Osteocyte (in vitro differentiated cells): ENCODE data around the gene DCDC1. TPM values are rescaled to one million over a fixed set of nuclear protein-coding genes. Genes with fewer than 3 reads are reported as not detected.

Source experiments
- DNase-seq: peaks from one replicate; pipeline ENCODE4 v3.0.0; 2021; ENCODE audit warnings: mixed read lengths; ENCODE audit not compliant: unreplicated experiment; ENCODE audit errors: extremely low spot score
- H3K27ac Mint-ChIP-seq: one replicate; pipeline ENCODE4 v1.8.0; 2021; ENCODE audit warnings: mild to moderate bottlenecking, mixed read lengths; ENCODE audit not compliant: unreplicated experiment
- H3K27me3 Mint-ChIP-seq: one replicate; pipeline ENCODE4 v1.8.0; 2021; ENCODE audit warnings: mixed read lengths; ENCODE audit not compliant: unreplicated experiment
- H3K36me3 Mint-ChIP-seq: one replicate; pipeline ENCODE4 v1.8.0; 2021; ENCODE audit warnings: mixed read lengths; ENCODE audit not compliant: unreplicated experiment
- H3K4me1 Mint-ChIP-seq: one replicate; pipeline ENCODE4 v1.8.0; 2021; ENCODE audit warnings: mixed read lengths; ENCODE audit not compliant: unreplicated experiment
- H3K4me3 Mint-ChIP-seq: one replicate; pipeline ENCODE4 v1.8.0; 2021; ENCODE audit warnings: mild to moderate bottlenecking, moderate library complexity, mixed read lengths; ENCODE audit not compliant: unreplicated experiment
- H3K9me3 Mint-ChIP-seq: one replicate; pipeline ENCODE4 v1.8.0; 2021; ENCODE audit warnings: mixed read lengths; ENCODE audit not compliant: unreplicated experiment
- CTCF ChIP-seq: fragments of 200-600 bp; sonication (generic); IDR thresholded peaks from 2 replicates; pipeline ENCODE4 v1.5.0; 2021; ENCODE audit warnings: antibody characterized with exemption, mild to moderate bottlenecking, moderate library complexity
- total RNA-seq: library from RNA; stranded (reverse); gene quantifications from 2 replicates; pipeline ENCODE4 v1.2.1, GENCODE V29; 2021

Gene DCDC1
- total RNA-seq, 1 donor from 2014 or later = not detected

GRCh38 chr11:31141789-31142188, 227.8 kb downstream of the DCDC1 start:
- Mint-ChIP-seq H3K36me3 (no peaks in the 10 kb centered on the region), H3K4me1 (no peaks in the 10 kb centered on the region), H3K27me3 (no peaks in the 10 kb centered on the region), H3K27ac (no peak overlapping the region), H3K4me3 (no peak overlapping the region), H3K9me3 (no peaks in the 10 kb centered on the region)
- DNase-seq = no peak
- TF ChIP-seq CTCF = no peak

GRCh38 chr11:31139479-31139878, 230.1 kb downstream of the DCDC1 start:
- no peak overlapping the region for H3K27ac Mint-ChIP-seq
- DNase-seq = no peak
- no peaks in the 10 kb centered on the region for H3K36me3 Mint-ChIP-seq
- H3K4me3 Mint-ChIP-seq = no peak overlapping the region
- no peaks in the 10 kb centered on the region for H3K4me1 Mint-ChIP-seq
- no peaks in the 10 kb centered on the region for H3K9me3 Mint-ChIP-seq
- TF ChIP-seq CTCF = no peak
- no peaks in the 10 kb centered on the region for H3K27me3 Mint-ChIP-seq

GRCh38 chr11:31132531-31133421, 236.8 kb downstream of the DCDC1 start:
- Mint-ChIP-seq H3K4me1 (no peaks in the 10 kb centered on the region), H3K27me3 (no peaks in the 10 kb centered on the region), H3K27ac (no peak overlapping the region), H3K36me3 (no peaks in the 10 kb centered on the region), H3K9me3 (no peaks in the 10 kb centered on the region), H3K4me3 (no peak overlapping the region)
- TF ChIP-seq CTCF = no peak
- DNase-seq = no peak

GRCh38 chr11:31131760-31132159, 237.8 kb downstream of the DCDC1 start:
- Mint-ChIP-seq H3K9me3 (no peaks in the 10 kb centered on the region), H3K4me3 (no peak overlapping the region), H3K4me1 (no peaks in the 10 kb centered on the region), H3K27me3 (no peaks in the 10 kb centered on the region), H3K27ac (no peak overlapping the region), H3K36me3 (no peaks in the 10 kb centered on the region)
- TF ChIP-seq CTCF = no peak
- no peak for DNase-seq

GRCh38 chr11:31127290-31127689, 242.2 kb downstream of the DCDC1 start:
- Mint-ChIP-seq H3K27ac (no peak overlapping the region), H3K4me1 (no peaks in the 10 kb centered on the region), H3K36me3 (no peaks in the 10 kb centered on the region), H3K9me3 (peaks cover 6% of the 10 kb centered on the region), H3K27me3 (no peaks in the 10 kb centered on the region), H3K4me3 (no peak overlapping the region)
- TF ChIP-seq CTCF = no peak
- DNase-seq = no peak
